Activated naive CD8-positive, alpha-beta T cell treated with anti-CD3 and anti-CD28 coated beads, Interleukin-2, amount 10 ng/mL, durations not matched to agents 7 days and 5 days (primary cell): ENCODE measurements around the gene OR1A2. TPM values are rescaled to one million over a fixed set of nuclear protein-coding genes. Genes with fewer than 3 reads are reported as not detected.
"Not testable (repeated sequence)": the region's sequence is repeated elsewhere in the genome, so short reads cannot be mapped to it uniquely, and the experiment has no call there.

ENCODE experiments used
- ATAC-seq: fragments of 150-1000 bp; cut with Tn5 transposase; one replicate; pipeline ENCODE4 v1.10.0; 2021; ENCODE audit warnings: low read depth, moderate library complexity
- POLR2A ChIA-PET: fragments of 350-600 bp; sonication (Branson Sonifier 250); formaldehyde crosslinking; loops from one replicate; lab custom pipeline; 2021; ENCODE audit warnings: antibody characterized with exemption; lab: Charles Lee
- DNase-seq: peaks from one replicate; pipeline ENCODE4 v3.0.0; 2021
- H3K27ac Mint-ChIP-seq: one replicate; pipeline ENCODE4 v1.8.0; 2022; ENCODE audit warnings: mild to moderate bottlenecking, mixed read lengths
- H3K27me3 Mint-ChIP-seq: one replicate; pipeline ENCODE4 v1.8.0; 2022; ENCODE audit warnings: mild to moderate bottlenecking, moderate library complexity, mixed read lengths
- H3K36me3 Mint-ChIP-seq: one replicate; pipeline ENCODE4 v1.8.0; 2021; ENCODE audit warnings: mild to moderate bottlenecking, mixed read lengths
- H3K4me1 Mint-ChIP-seq: one replicate; pipeline ENCODE4 v1.8.0; 2021; ENCODE audit warnings: mixed read lengths
- H3K4me3 Mint-ChIP-seq: one replicate; pipeline ENCODE4 v1.8.0; 2022; ENCODE audit warnings: mild to moderate bottlenecking, moderate library complexity, mixed read lengths
- H3K9me3 Mint-ChIP-seq: one replicate; pipeline ENCODE4 v1.8.0; 2021; ENCODE audit warnings: mixed read lengths
- total RNA-seq, 2 experiments: library from RNA; stranded (reverse); gene quantifications; one replicate each; pipeline ENCODE4 v1.2.3, GENCODE V29; 2021

Gene OR1A2
- total RNA-seq, 2 experiments from 2014 or later: not detected

DNA sequence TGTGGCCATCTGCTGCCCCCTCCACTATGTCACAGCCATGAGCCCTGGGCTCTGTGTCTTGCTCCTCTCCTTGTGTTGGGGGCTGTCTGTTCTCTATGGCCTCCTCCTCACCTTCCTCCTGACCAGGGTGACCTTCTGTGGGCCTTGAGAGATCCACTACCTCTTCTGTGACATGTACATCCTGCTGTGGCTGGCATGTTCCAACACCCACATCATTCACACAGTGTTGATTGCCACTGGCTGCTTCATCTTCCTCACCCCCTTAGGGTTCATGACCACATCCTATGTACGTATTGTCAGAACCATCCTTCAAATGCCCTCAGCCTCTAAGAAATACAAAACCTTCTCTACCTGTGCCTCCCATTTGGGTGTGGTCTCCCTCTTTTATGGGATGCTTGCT, 43.7 kb downstream of the OR1A2 start:
- DNase-seq, H3K9me3 Mint-ChIP-seq, POLR2A ChIA-PET: not testable (repeated sequence)

DNA sequence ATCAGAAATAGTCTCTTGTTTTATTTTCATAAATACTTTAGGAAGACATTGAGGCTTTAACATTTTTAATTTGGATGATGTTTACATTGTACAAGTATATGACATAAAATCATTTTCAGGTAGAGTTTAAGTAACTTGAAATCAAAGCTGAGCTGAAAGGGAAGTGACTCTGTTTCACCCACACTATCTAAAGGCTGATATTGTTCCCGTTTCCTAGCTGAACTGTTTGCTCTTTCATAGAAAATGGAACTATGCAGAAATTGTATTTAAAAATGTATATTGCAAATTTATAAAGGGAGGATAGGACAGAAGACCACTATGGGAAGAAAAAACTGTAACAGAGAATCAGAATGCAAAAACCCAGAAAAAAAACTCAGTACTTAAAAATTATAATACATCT, 47.5 kb downstream of the OR1A2 start:
- H3K27me3 Mint-ChIP-seq, H3K9me3 Mint-ChIP-seq, H3K4me3 Mint-ChIP-seq, H3K4me1 Mint-ChIP-seq, POLR2A ChIA-PET, DNase-seq, H3K36me3 Mint-ChIP-seq, ATAC-seq, H3K27ac Mint-ChIP-seq: not testable (repeated sequence)

More for the DNA sequence above, 43.7 kb downstream of the OR1A2 start:
- H3K27me3 Mint-ChIP-seq, H3K4me1 Mint-ChIP-seq, H3K36me3 Mint-ChIP-seq, ATAC-seq, H3K4me3 Mint-ChIP-seq, H3K27ac Mint-ChIP-seq: not testable (repeated sequence)

Other genes with a start within 250 kb of the OR1A2 start
- gene OR1D5, start 133.9 kb upstream of the OR1A2 start, total RNA-seq: not detected
- not detected for gene OR1D2, start 93.1 kb upstream of the OR1A2 start, total RNA-seq
- not detected for gene OR1G1, start 70.0 kb upstream of the OR1A2 start, total RNA-seq
- gene OR1A1, start 10.1 kb downstream of the OR1A2 start, total RNA-seq: not detected
- gene OR3A1, start 100.8 kb downstream of the OR1A2 start, total RNA-seq: under 1 TPM; 0.23 to 0.39 TPM
- gene OR3A2, start 188.8 kb downstream of the OR1A2 start, total RNA-seq: 1 to 10 TPM; 3.3 to 3.9 TPM
- gene OR1E1, start 200.9 kb downstream of the OR1A2 start, total RNA-seq: not detected
- gene OR3A3, start 213.9 kb downstream of the OR1A2 start, total RNA-seq: not detected
- not detected for gene OR1E2, start 236.3 kb downstream of the OR1A2 start, total RNA-seq